Measurements from ENCODE around the gene SLC6A11. TPM values are rescaled to one million over a fixed set of nuclear protein-coding genes. Genes with fewer than 3 reads are reported as not detected.

Gene SLC6A11
- polyA plus RNA-seq, 1 experiment, result not detected

DNA sequence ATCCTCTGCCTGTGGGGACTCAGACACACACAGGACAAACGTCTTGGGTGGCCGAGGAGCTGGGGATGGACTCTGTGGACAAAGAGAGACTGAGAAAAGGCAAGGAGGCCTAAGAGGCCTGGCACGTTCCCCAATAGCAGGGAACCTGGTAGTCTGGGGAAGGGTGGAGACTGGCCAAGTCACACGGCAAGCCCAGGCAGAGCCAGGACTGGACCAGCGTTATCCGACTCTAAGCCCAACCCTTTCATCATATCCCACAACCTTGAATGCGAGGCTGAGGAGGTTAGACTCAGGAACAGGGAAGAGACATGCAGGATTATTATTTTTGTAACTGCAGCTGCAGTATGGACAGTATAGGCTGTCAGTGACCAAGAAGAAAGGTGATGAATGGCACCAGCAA, 53.4 kb downstream of the SLC6A11 start:
- DNase-seq (ENCODE audit: low read depth), result no peak
- Histone ChIP-seq H3K36me3 (ENCODE audit: control insufficient read depth, insufficient read depth, low read length) (no peaks in the 10 kb centered on the region), H3K27me3 (ENCODE audit: control insufficient read depth, insufficient read depth, low read length) (no peaks in the 10 kb centered on the region), H3K4me3 (ENCODE audit: low read depth, low read length) (no peak overlapping the region)
- CTCF ChIA-PET, result no interaction called here
- TF ChIP-seq, protein P1, sequence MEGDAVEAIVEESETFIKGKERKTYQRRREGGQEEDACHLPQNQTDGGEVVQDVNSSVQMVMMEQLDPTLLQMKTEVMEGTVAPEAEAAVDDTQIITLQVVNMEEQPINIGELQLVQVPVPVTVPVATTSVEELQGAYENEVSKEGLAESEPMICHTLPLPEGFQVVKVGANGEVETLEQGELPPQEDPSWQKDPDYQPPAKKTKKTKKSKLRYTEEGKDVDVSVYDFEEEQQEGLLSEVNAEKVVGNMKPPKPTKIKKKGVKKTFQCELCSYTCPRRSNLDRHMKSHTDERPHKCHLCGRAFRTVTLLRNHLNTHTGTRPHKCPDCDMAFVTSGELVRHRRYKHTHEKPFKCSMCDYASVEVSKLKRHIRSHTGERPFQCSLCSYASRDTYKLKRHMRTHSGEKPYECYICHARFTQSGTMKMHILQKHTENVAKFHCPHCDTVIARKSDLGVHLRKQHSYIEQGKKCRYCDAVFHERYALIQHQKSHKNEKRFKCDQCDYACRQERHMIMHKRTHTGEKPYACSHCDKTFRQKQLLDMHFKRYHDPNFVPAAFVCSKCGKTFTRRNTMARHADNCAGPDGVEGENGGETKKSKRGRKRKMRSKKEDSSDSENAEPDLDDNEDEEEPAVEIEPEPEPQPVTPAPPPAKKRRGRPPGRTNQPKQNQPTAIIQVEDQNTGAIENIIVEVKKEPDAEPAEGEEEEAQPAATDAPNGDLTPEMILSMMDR (IDR thresholded peaks at IDR 0.05; ENCODE audit: insufficient read depth, low read depth, low read length), result no peak
- POLR2A ChIA-PET, result no interaction called here

DNA sequence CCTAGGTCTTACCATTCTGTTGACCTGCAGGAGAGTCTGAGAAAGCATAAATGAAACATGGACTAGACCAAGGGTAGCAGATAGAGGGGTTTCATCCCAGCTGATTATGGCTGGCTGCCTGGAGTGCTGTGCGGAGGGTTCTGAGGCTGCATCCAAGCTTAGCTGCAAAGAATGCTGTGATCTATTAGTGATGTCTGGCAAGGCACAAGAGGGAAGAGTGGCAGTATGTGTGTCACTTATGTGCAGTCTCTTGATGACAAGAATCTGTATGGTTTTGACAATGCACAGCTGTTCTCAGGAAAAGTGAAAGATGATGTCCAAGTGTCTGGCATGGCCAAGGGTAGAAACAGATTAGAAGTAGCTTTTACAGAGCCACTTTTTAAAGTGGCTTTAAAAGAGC, 54.3 kb downstream of the SLC6A11 start:
- H3K27me3 ChIP-seq (ENCODE audit: control insufficient read depth, insufficient read depth, low read length), result no peaks in the 10 kb centered on the region
- no peaks in the 10 kb centered on the region for H3K36me3 ChIP-seq (ENCODE audit: control insufficient read depth, insufficient read depth, low read length)
- DNase-seq (ENCODE audit: low read depth), result no peak
- H3K4me3 ChIP-seq (ENCODE audit: low read depth, low read length), result no peak overlapping the region
- CTCF ChIA-PET, result interaction anchor here (1.0 kb wide), 1 partner anchor 112 kb away, joined by 4 read pairs; no protein-coding TSS in a partner anchor
- TF ChIP-seq, protein P1 (IDR thresholded peaks at IDR 0.05; ENCODE audit: insufficient read depth, low read depth, low read length), result no peak
- POLR2A ChIA-PET, result no interaction called here

DNA sequence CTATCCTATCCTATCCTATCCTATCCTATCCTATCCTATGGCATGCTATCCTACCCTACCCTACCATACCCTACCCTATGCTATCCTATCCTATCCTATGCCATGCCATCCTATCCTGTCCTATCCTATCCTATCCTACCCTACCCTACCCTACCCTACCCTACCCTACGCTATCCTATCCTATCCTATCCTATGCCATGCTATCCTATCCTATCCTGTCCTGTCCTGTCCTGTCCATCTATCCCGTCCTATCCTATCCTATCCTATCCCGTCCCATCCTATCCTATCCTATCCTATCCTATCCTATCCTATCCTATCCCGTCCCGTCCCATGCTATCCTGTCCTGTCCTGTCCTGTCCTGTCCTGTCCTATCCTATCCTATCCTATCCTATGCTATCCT, 57.4 kb downstream of the SLC6A11 start:
- ChIA-PET POLR2A (no interaction called here), CTCF (no interaction called here)
- no peaks in the 10 kb centered on the region for H3K36me3 ChIP-seq (ENCODE audit: control insufficient read depth, insufficient read depth, low read length)
- DNase-seq (ENCODE audit: low read depth), result no peak
- H3K27me3 ChIP-seq (ENCODE audit: control insufficient read depth, insufficient read depth, low read length), result no peaks in the 10 kb centered on the region; the same call in 1 of the 2 replicates
- TF ChIP-seq, protein P1 (IDR thresholded peaks at IDR 0.05; ENCODE audit: insufficient read depth, low read depth, low read length), result no peak
- no peak overlapping the region for H3K4me3 ChIP-seq (ENCODE audit: low read depth, low read length)

DNA sequence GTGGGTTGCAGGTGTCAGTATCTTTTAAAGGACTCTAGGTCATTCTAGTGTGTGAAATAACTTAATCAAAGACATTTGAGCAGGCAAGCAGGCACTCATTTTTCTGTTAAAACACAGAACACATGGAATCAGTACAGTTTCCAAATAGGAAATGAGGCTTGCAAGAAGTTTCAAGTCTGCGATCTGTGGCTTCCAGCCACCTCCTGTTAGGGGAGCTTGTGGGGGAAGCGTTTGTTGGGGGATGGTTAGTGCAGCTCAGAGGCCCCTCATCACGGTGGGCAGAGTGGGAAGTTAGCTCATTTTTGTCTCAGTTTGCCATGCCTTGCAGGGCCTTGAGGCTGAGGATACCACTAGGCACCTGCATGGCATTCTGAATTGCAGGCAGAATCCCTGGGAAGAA, 59.9 kb downstream of the SLC6A11 start:
- Histone ChIP-seq H3K27me3 (ENCODE audit: control insufficient read depth, insufficient read depth, low read length) (no peaks in the 10 kb centered on the region; the same call in 1 of the 2 replicates), H3K36me3 (ENCODE audit: control insufficient read depth, insufficient read depth, low read length) (no peaks in the 10 kb centered on the region), H3K4me3 (ENCODE audit: low read depth, low read length) (no peak overlapping the region)
- no peak for DNase-seq (ENCODE audit: low read depth)
- TF ChIP-seq, protein P1 (IDR thresholded peaks at IDR 0.05; ENCODE audit: insufficient read depth, low read depth, low read length), result no peak
- POLR2A ChIA-PET, result no interaction called here
- CTCF ChIA-PET, result interaction anchor here (0.6 to 1.3 kb wide), 3 partner anchors 21 to 117 kb away, joined by 3 read pairs; no protein-coding TSS in a partner anchor

DNA sequence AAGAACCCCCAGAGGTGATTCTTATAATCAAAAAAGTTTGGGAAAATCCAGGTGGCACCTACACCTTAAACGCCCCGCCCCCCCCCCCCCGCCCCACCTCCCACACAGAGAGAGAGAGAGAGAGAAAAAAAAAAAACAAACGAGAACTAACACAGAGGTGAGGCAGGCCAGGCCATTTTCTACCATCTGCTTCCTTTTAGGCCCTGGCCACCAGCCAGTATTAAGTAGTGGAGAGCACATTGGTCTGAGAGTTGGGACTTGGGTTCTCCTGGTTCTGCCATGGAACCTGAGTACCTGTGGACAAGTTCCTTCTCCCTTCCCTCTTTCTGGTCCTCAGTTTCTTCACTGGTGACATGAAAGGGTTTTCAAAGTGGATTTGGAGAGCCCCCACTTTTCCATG, 60.6 kb downstream of the SLC6A11 start:
- TF ChIP-seq, protein P1 (IDR thresholded peaks at IDR 0.05; ENCODE audit: insufficient read depth, low read depth, low read length), result no peak
- H3K36me3 ChIP-seq (ENCODE audit: control insufficient read depth, insufficient read depth, low read length), result no peaks in the 10 kb centered on the region
- ChIA-PET POLR2A (no interaction called here), CTCF (no interaction called here)
- H3K27me3 ChIP-seq (ENCODE audit: control insufficient read depth, insufficient read depth, low read length), result no peaks in the 10 kb centered on the region; the same call in 1 of the 2 replicates
- no peak for DNase-seq (ENCODE audit: low read depth)
- no peak overlapping the region for H3K4me3 ChIP-seq (ENCODE audit: low read depth, low read length)

Data from BJ (cell line).